OCI-LY7 (cell line): ENCODE results near the gene NOXA1. TPM values are rescaled to one million over a fixed set of nuclear protein-coding genes. Genes with fewer than 3 reads are reported as not detected.

Source experiments
- BruUV-seq: library from RNA; stranded (reverse); fragments of 400-500 nt; replicated peaks from 2 replicates; lab custom pipeline; 2021; lab: Mats Ljungman, UMichigan
- CTCF ChIA-PET: fragments of 300-600 bp; sonication (Branson Sonifier 250); formaldehyde crosslinking; loops from one replicate; lab custom pipeline; 2022; ENCODE audit warnings: antibody characterized with exemption; ENCODE audit not compliant: unreplicated experiment; lab: Charles Lee
- POLR2A ChIA-PET: fragments of 300-600 bp; sonication (Branson Sonifier 250); formaldehyde crosslinking; loops from one replicate; lab custom pipeline; 2022; ENCODE audit warnings: antibody characterized with exemption; lab: Charles Lee
- DNase-seq: peaks from one replicate; pipeline ENCODE4 v3.0.0-alpha.2; 2015; ENCODE audit warnings: low spot score
- H2AFZ ChIP-seq: fragments of 200-600 bp; sonication (generic), shearing (Covaris generic); 2 replicates; pipeline ENCODE4 v1.6.1; 2014; ENCODE audit warnings: mild to moderate bottlenecking, antibody characterized with exemption, low read length, moderate library complexity
- H3K27ac ChIP-seq: fragments of 200-600 bp; sonication (generic); 2 replicates; pipeline ENCODE4 v1.5.1; 2014; ENCODE audit warnings: mixed run types, low read depth, mild to moderate bottlenecking, moderate library complexity, low read length, inconsistent platforms; ENCODE audit not compliant: poor library complexity, severe bottlenecking
- H3K36me3 ChIP-seq: fragments of 200-600 bp; sonication (generic); 2 replicates; pipeline ENCODE4 v1.6.1; 2014; ENCODE audit warnings: mild to moderate bottlenecking, antibody characterized with exemption, low read length, moderate library complexity, mixed read lengths; ENCODE audit not compliant: insufficient read depth
- H3K4me1 ChIP-seq: fragments of 200-600 bp; sonication (generic); 2 replicates; pipeline ENCODE4 v1.5.1; 2014; ENCODE audit warnings: mild to moderate bottlenecking, low read length; ENCODE audit not compliant: insufficient read depth, poor library complexity, severe bottlenecking
- H3K4me2 ChIP-seq: fragments of 200-600 bp; sonication (generic); 2 replicates; pipeline ENCODE4 v1.6.1; 2014; ENCODE audit warnings: mild to moderate bottlenecking, low read length
- H3K4me3 ChIP-seq: fragments of 200-600 bp; sonication (generic); 2 replicates; pipeline ENCODE4 v1.5.1; 2014; ENCODE audit warnings: mild to moderate bottlenecking, low read depth, low read length; ENCODE audit not compliant: poor library complexity, severe bottlenecking
- H3K79me2 ChIP-seq: fragments of 200-600 bp; sonication (generic); 2 replicates; pipeline ENCODE4 v1.6.1; 2016; ENCODE audit warnings: low read depth, mild to moderate bottlenecking, low read length, moderate library complexity, mixed read lengths; ENCODE audit not compliant: insufficient read depth
- H3K9me2 ChIP-seq: fragments of 200-600 bp; sonication (generic); 2 replicates; pipeline ENCODE4 v1.6.1; 2016; ENCODE audit warnings: mild to moderate bottlenecking, low read length, mixed read lengths; ENCODE audit not compliant: insufficient read depth
- H3K9me3 ChIP-seq: fragments of 200-600 bp; sonication (generic); 2 replicates; pipeline ENCODE4 v1.6.1; 2014; ENCODE audit warnings: mild to moderate bottlenecking, mixed run types, low read length, mixed read lengths
- H4K20me1 ChIP-seq: fragments of 200-600 bp; sonication (generic); 2 replicates; pipeline ENCODE4 v1.6.1; 2014; ENCODE audit warnings: mild to moderate bottlenecking, antibody characterized with exemption, low read length, moderate library complexity, mixed read lengths; ENCODE audit not compliant: insufficient read depth
- EZH2phosphoT487 ChIP-seq: fragments of 200-600 bp; sonication (generic); IDR thresholded peaks from 2 replicates; pipeline ENCODE4 v1.6.1; 2018; ENCODE audit warnings: low read depth, borderline replicate concordance, mild to moderate bottlenecking, mixed run types, antibody characterized with exemption, low read length, moderate library complexity, mixed read lengths
- intact Hi-C: fragments of 100-400 bp; cut with micrococcal nuclease; formaldehyde crosslinking; loops from one replicate; pipeline ENCODE4 v1.10.0; 2022; ENCODE audit not compliant: unreplicated experiment
- total RNA-seq, 2 experiments: library from RNA; depleted of rRNA in 1 of 2; stranded (reverse); fragments of >200 nt in 1 of 2; shearing (Covaris generic) in 1 of 2; gene quantifications; 2 replicates each; pipeline ENCODE4 v1.2.3, GENCODE V29; 2014 to 2022
- TF ChIP-seq, protein P1 (sequence below): fragments of 200-600 bp; sonication (generic); conservative IDR thresholded peaks from 2 replicates; pipeline ENCODE4 v1.5.1; 2014; ENCODE audit warnings: mild to moderate bottlenecking, antibody characterized with exemption, low read length, moderate library complexity, mixed read lengths

NOXA1 gene
- total RNA-seq, 2 experiments from 2014 or later = not detected

DNA sequence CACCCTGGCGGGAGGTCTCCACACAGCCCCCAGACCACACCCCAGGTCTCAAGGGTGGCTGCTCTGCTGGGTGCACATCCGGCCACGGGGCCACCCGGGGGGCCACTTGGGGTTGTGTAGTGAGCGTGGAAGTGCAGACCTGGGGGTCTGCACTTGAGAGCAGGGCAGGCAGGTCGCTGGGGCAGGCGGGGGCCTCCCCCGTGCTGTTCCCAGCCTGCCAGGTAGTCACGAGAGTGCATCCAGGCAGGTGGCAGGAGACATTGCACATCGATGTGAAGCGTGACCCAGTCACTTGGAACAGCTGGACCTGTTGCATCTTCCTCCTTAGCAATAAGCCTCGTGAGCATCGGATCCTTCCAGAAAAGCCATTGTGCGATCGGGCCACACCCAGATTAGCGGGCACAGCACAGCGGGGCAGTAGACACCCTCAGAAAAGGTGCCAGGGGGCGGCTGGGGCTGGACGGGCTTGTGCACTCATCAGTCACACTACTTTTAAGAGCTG, 22.8 kb downstream of the NOXA1 start:
- intact Hi-C loops = loop anchor here (5.0 kb wide), 2 partner anchors 144 to 159 kb away; partner anchors contain the start of gene NRARP
- Histone ChIP-seq H3K9me3 (no peaks in the 10 kb centered on the region), H3K79me2 (no peaks in the 10 kb centered on the region), H3K27ac (no peak overlapping the region), H3K4me2 (no peak overlapping the region), H2AFZ (no peak overlapping the region), H3K4me1 (peaks cover 12% of the 10 kb centered on the region), H3K9me2 (no peaks in the 10 kb centered on the region), H3K4me3 (no peak overlapping the region), H3K36me3 (0 out of 2 replicates have a peak, but pooled peaks cover 8% of the 10 kb centered on the region), H4K20me1 (no peaks in the 10 kb centered on the region)
- no TSS peak for BruUV-seq
- ChIA-PET CTCF (no interaction called here), POLR2A (no interaction called here)
- no peak for DNase-seq
- TF ChIP-seq EZH2phosphoT487 = no peak
- TF ChIP-seq, protein P1, sequence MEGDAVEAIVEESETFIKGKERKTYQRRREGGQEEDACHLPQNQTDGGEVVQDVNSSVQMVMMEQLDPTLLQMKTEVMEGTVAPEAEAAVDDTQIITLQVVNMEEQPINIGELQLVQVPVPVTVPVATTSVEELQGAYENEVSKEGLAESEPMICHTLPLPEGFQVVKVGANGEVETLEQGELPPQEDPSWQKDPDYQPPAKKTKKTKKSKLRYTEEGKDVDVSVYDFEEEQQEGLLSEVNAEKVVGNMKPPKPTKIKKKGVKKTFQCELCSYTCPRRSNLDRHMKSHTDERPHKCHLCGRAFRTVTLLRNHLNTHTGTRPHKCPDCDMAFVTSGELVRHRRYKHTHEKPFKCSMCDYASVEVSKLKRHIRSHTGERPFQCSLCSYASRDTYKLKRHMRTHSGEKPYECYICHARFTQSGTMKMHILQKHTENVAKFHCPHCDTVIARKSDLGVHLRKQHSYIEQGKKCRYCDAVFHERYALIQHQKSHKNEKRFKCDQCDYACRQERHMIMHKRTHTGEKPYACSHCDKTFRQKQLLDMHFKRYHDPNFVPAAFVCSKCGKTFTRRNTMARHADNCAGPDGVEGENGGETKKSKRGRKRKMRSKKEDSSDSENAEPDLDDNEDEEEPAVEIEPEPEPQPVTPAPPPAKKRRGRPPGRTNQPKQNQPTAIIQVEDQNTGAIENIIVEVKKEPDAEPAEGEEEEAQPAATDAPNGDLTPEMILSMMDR = no peak

DNA sequence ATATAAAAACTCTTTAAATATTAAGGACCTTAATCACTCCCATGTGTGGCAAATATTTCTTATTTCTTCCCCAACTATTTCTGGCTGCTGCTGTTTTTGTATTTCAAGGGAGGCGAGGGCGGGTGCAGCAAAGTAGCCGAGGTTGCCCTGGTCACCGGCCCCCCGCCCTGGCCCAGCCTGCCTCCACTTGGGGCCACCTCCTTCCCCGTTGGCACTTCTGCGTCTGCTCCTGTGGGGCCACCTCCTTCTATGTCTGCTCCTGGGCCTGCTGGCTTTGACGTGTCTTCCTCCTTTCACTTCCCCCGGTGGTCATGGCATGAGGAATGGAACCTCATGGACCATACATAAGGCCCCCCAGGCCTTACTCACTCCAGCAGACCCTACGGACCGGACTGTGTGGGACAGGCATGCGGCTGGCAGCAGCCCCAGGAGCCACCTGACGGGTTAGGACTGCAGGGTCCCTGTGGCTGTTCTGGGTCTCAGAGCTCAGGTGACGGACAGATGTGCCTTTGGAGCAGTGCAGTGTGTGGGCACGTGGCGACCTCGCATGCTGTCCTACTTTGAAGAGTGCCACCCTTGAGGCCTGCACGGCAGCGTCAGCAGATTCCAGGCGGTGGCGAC, 23.8 kb downstream of the NOXA1 start:
- CTCF ChIA-PET = no interaction called here
- TF ChIP-seq, protein P1 = no peak
- TF ChIP-seq EZH2phosphoT487 = no peak

More for the DNA sequence above, 23.8 kb downstream of the NOXA1 start:
- Histone ChIP-seq H3K9me3 (no peaks in the 10 kb centered on the region), H4K20me1 (no peaks in the 10 kb centered on the region), H3K4me3 (no peak overlapping the region), H3K36me3 (0 out of 2 replicates have a peak, but pooled peaks cover 8% of the 10 kb centered on the region), H3K9me2 (no peaks in the 10 kb centered on the region), H3K4me1 (peaks cover 12% of the 10 kb centered on the region), H3K79me2 (no peaks in the 10 kb centered on the region), H2AFZ (no peak overlapping the region), H3K4me2 (no peak overlapping the region), H3K27ac (no peak overlapping the region)
- intact Hi-C loops = loop anchor here (5.0 kb wide), 2 partner anchors 145 to 160 kb away; partner anchors contain the start of gene NRARP
- POLR2A ChIA-PET = no interaction called here
- DNase-seq = no peak
- BruUV-seq = no TSS peak
